Activated effector memory CD4-positive, alpha-beta T cell treated with anti-CD3 and anti-CD28 coated beads, Interleukin-2, amount 50 U/mL, for 16 hours (primary cell): ENCODE results near the gene ZNRF2.

Experiments
- DNase-seq: peaks from one replicate; pipeline ENCODE4 v3.0.0-alpha.2; 2020

Gene ZNRF2

GRCh38 chr7:30284298-30285066 is at the start of gene ZNRF2:
ZNRF2 (plus strand) TSS chr7:30284597; CDS start chr7:30285358, 761 bp downstream.
- DNase-seq, result peak; percentile 100

DNA sequence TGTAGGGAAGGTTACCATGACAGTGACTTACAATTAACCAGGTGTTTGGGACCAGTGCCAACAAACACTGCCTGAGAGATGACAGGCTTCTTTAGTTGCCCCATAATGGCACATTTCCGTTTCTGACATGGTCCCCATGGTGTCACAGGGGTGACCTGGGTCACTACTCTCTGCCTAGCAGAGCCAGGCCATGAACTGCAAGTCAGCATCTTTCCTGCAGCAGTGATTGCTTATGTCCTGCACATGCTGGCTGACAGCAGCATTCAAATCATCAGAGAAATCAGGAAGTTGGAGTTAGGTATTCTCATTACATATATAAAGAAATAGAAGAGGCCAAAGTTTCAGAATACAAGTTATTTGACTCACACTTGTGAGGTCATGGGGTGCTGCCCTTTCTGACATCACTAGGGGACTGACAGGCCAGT is 47.1 kb upstream of the ZNRF2 start:
- no peak for DNase-seq

GRCh38 chr7:30238721-30239441 is 45.5 kb upstream of the ZNRF2 start:
- DNase-seq, result no peak

GRCh38 chr7:30240106-30240800 is 44.1 kb upstream of the ZNRF2 start:
- DNase-seq, result no peak

GRCh38 chr7:30241767-30242166 is 42.6 kb upstream of the ZNRF2 start:
- no peak for DNase-seq

DNA sequence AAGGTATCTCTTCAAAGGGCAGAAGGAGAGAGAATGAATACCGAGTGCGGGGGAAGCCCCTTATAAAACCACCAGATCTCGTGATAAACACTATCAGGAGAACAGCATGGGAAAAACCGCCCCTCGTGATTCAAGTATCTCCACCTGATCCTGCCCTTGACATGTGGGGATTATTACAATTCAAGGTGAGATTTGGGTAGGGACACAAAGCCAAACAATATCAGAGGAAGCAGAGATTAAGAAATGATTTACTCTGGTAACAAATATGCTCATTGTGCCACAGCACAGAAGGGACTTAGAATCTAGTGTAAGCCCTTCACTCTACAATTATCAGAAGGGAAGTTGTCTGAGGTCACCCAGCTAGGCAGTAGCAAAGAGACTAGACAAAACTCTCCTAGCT is 40.1 kb upstream of the ZNRF2 start:
- DNase-seq, result no peak

GRCh38 chr7:30245913-30246312 is 38.5 kb upstream of the ZNRF2 start:
- DNase-seq, result no peak

DNA sequence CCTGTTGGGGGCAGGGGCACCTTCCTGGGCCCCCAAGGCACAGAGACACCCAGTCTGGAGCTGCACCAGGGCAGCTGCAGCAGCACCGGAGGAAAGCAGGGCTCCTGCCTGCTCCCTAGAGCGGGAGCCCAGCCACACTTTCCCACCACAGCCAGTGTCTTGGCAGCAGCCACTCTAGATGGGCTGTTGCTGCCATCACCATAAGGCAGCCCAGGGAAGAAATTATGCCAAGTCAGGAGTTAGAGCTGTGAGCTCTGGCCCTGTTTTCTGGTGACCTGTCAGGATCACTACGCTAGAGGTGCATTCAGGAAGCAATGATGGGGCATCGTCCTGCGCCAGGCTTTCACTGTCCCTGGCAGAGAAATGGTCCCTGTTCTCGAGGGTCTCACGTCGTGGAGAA is 38.0 kb upstream of the ZNRF2 start:
- no peak for DNase-seq

- DNase-seq, result no peak
Observed at GRCh38 chr7:30247541-30248401, 36.6 kb upstream of the ZNRF2 start.

- DNase-seq, result no peak
Observed at GRCh38 chr7:30249316-30249715, 35.1 kb upstream of the ZNRF2 start.

GRCh38 chr7:30249986-30250774 is 34.2 kb upstream of the ZNRF2 start:
- no peak for DNase-seq

DNA sequence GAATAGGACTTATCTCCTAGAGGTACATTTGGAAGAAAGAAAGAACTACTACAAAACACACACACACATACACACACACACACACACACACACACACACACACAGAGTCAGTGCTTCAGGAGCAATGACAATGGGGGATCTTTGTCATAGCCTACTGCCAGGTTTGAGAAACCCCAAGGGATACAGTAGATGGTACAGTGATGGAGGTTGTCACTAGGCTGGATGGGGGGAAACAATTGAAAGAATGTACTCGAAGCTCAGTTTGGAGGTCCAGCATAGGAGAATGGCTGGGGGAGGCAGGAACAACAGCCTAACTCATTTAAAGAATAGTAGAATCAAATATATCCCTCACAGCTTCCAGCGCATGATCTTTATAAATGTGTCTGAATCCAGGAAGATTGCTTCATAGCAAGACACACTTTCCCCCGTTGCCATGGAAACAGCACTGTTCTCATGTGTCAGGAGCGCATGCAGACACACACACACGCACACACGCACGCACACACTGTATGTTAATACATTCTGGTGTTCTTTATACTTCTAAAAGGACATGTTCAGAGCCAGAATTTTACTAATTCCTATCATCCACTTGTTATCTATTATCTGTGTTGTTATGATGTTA is 32.6 kb upstream of the ZNRF2 start:
- no peak for DNase-seq

GRCh38 chr7:30252885-30253795 is 31.3 kb upstream of the ZNRF2 start:
- DNase-seq, result no peak

GRCh38 chr7:30253796-30254165 is 30.6 kb upstream of the ZNRF2 start:
- DNase-seq, result no peak

- no peak for DNase-seq
Observed at GRCh38 chr7:30254248-30254647, 30.1 kb upstream of the ZNRF2 start.

DNA sequence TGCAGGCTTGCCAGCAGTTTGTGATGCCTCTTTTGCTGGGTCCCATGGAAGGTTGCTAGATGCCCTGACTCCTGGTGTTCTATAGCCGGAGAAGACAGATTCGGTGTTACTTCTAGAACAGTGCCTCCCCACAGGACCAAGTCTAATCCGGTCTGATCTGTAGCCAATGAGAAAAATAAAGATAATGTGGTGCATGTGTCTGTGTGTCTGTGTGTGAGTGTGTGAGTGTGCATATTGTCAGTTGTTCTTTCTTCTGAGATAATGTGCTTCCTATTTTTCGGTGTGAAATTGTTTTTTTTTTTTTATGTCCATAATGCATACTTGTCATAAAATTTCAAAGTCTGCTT is 29.7 kb upstream of the ZNRF2 start:
- no peak for DNase-seq

DNA sequence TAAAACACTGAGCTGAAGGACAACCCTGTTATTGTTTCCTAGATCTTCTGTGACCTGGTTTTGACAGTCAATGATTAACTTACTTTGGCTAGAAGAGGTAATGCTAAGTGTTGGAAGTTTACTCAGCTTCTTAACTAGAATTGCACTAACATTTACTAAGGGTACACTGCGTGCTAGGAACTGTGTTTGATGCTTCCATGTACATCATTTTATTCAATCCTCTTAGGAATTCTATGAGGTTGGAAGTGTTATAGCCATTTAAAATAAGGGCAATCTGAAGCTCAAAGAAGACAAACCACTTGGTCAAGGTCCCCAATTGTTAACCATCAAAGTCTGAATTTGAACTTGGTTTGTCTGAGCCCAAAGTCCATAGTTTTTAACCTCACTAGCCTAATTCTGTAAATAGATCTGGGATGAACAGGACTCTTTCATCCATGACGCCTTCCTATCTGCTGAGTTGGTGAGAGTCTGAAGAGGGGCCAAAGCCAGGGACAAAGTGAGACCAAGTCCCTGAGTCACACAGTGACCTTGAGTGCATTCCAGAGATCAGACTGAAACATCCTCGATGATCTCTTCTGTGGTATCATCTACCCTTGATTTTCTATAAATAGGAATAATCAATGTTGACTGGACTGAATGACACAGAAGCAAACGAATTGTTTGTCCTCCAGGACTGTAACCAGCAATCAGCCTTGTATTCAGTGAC is 29.2 kb upstream of the ZNRF2 start:
- no peak for DNase-seq

DNA sequence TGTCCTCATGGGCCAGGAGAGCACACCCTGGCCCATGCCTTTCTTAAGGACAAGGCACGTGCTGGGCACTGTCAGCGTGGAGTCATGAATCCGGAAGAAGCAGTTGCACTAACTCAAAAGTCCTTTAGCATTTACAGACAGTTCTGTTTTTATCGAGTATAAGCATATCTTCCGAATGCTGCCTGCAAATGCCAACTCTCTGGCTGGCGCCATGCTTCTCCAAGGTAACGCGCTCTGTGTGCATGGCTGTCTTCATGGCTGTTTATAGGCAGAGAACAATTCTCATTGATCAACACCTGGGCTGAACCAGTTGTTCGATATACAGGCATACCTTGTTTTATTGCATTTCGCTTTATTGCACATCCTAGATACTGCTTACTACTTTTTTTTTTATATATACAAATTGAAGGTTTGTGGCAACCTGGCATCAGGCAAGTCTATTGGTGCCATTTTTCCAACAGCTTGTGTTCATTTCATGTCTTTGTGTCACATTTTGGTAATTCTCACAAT is 28.0 kb upstream of the ZNRF2 start:
- DNase-seq, result no peak

GRCh38 chr7:30260246-30260768 is 24.1 kb upstream of the ZNRF2 start:
- no peak for DNase-seq
